ENCODE results near the gene KCTD1. TPM values are rescaled to one million over a fixed set of nuclear protein-coding genes. Genes with fewer than 3 reads are reported as not detected.

Gene KCTD1
- total and polyA plus RNA-seq, 2 of the 8 experiments (the other 6 are each of a cell fraction or from before 2014, with no cell fraction given), result 7.7 to 14.0 TPM

GRCh38 chr18:26435415-26436095 is 112.8 kb downstream of the KCTD1 start (continued):
- TF ChIP-seq TEAD4 (IDR thresholded peaks at IDR 0.05; ENCODE audit: low read depth, low read length), result no peak
- no peak for TF ChIP-seq KDM1A (IDR thresholded peaks at IDR 0.05; ENCODE audit: borderline replicate concordance, low read length)
- TF ChIP-seq SAP30 (IDR thresholded peaks at IDR 0.05; ENCODE audit: insufficient read depth, insufficient replicate concordance, low read length), result no peak
- no peak for TF ChIP-seq HDAC2 (IDR thresholded peaks at IDR 0.05; ENCODE audit: borderline replicate concordance in 1 of 2, low read depth in 2 of 2, low read length in 2 of 2)

Measured in H1 (cell line).